Neural cell (in vitro differentiated cells): ENCODE results near the gene SPATS2L. TPM values are rescaled to one million over a fixed set of nuclear protein-coding genes. Genes with fewer than 3 reads are reported as not detected.

Experiments
- H2AFZ ChIP-seq: fragments of 200-600, 300-800 bp; sonication (generic), shearing (Covaris generic); 2 replicates; pipeline ENCODE4 v1.6.0; 2014; ENCODE audit warnings: low read depth, mild to moderate bottlenecking, antibody characterized with exemption, low read length, moderate library complexity
- H3F3A ChIP-seq: fragments of 200-600 bp; shearing (Covaris generic); 2 replicates; pipeline ENCODE4 v1.6.1; 2016; ENCODE audit warnings: mild to moderate bottlenecking, moderate library complexity, mixed read lengths, antibody characterized with exemption, low read length; ENCODE audit not compliant: insufficient read depth, poor library complexity, severe bottlenecking
- H3K27ac ChIP-seq: fragments of 200-600, 300-800 bp; sonication (generic), shearing (Covaris generic); 2 replicates; pipeline ENCODE4 v1.5.1; 2014; ENCODE audit warnings: mild to moderate bottlenecking, low read length, moderate library complexity
- H3K27me3 ChIP-seq: fragments of 300-800, 200-600 bp; sonication (generic), shearing (Covaris generic); 2 replicates; pipeline ENCODE4 v1.6.0; 2014; ENCODE audit warnings: mild to moderate bottlenecking, low read depth, low read length, moderate library complexity; ENCODE audit not compliant: insufficient read depth
- H3K36me3 ChIP-seq: fragments of 300-800, 200-600 bp; sonication (generic), shearing (Covaris generic); 2 replicates; pipeline ENCODE4 v1.5.1; 2014; ENCODE audit warnings: mild to moderate bottlenecking, antibody characterized with exemption, low read length, moderate library complexity; ENCODE audit not compliant: insufficient read depth
- H3K4me2 ChIP-seq: fragments of 300-800, 200-600 bp; sonication (generic), shearing (Covaris generic); 2 replicates; pipeline ENCODE4 v1.6.0; 2014; ENCODE audit warnings: mild to moderate bottlenecking, low read length
- H3K4me3 ChIP-seq: fragments of 300-800, 200-600 bp; sonication (generic), shearing (Covaris generic); 2 replicates; pipeline ENCODE4 v1.5.1; 2014; ENCODE audit warnings: mild to moderate bottlenecking, low read length, moderate library complexity
- H3K79me2 ChIP-seq: fragments of 200-600 bp; shearing (Covaris generic); replicated peaks from 2 replicates; pipeline ENCODE4 v1.6.0; 2014; ENCODE audit warnings: mild to moderate bottlenecking, low read length, moderate library complexity; ENCODE audit not compliant: insufficient read depth
- H3K9ac ChIP-seq: fragments of 300-800, 200-600 bp; sonication (generic), shearing (Covaris generic); 2 replicates; pipeline ENCODE4 v1.6.1; 2016; ENCODE audit warnings: mild to moderate bottlenecking, low read length, mixed read lengths
- H3K9me2 ChIP-seq: fragments of 200-600 bp; shearing (Covaris generic); 2 replicates; pipeline ENCODE4 v1.6.1; 2016; ENCODE audit warnings: mild to moderate bottlenecking, low read length, mixed read lengths; ENCODE audit not compliant: insufficient read depth
- H3K9me3 ChIP-seq: fragments of 200-600, 300-800 bp; sonication (generic), shearing (Covaris generic); 2 replicates; pipeline ENCODE4 v1.6.1; 2016; ENCODE audit warnings: mild to moderate bottlenecking, mixed run types, low read length, moderate library complexity, mixed read lengths
- H4K20me1 ChIP-seq: fragments of 200-600 bp; shearing (Covaris generic); 2 replicates; pipeline ENCODE4 v1.6.1; 2016; ENCODE audit warnings: mild to moderate bottlenecking, mixed run types; ENCODE audit not compliant: insufficient read depth
- EP300 ChIP-seq: fragments of 450-650 bp; conservative IDR thresholded peaks from 2 replicates; pipeline ENCODE4 v1.6.1; 2014; ENCODE audit warnings: antibody characterized with exemption, mild to moderate bottlenecking, moderate library complexity; ENCODE audit not compliant: poor library complexity, severe bottlenecking
- EZH2 ChIP-seq: fragments of 200-600, 300-800 bp; shearing (Covaris generic), sonication (generic); IDR thresholded peaks from 2 replicates; pipeline ENCODE4 v1.6.1; 2014; ENCODE audit warnings: antibody characterized with exemption, low read length, borderline replicate concordance, mild to moderate bottlenecking; ENCODE audit not compliant: insufficient read depth, poor library complexity, severe bottlenecking
- MXI1 ChIP-seq: fragments of 450-650 bp; conservative IDR thresholded peaks from 2 replicates; pipeline ENCODE4 v1.6.1; 2014; ENCODE audit warnings: antibody characterized with exemption, mild to moderate bottlenecking; ENCODE audit not compliant: poor library complexity, severe bottlenecking
- POLR2AphosphoS5 ChIP-seq: IDR thresholded peaks from 2 replicates; pipeline ENCODE4 v1.6.1; 2012
- RAD21 ChIP-seq: fragments of 450-650 bp; conservative IDR thresholded peaks from 2 replicates; pipeline ENCODE4 v1.6.1; 2014; ENCODE audit warnings: antibody characterized with exemption, mild to moderate bottlenecking, moderate library complexity
- SMC3 ChIP-seq: fragments of 450-650 bp; conservative IDR thresholded peaks from 2 replicates; pipeline ENCODE4 v1.6.1; 2014; ENCODE audit warnings: antibody characterized with exemption, mild to moderate bottlenecking, moderate library complexity; ENCODE audit not compliant: poor library complexity
- TAF1 ChIP-seq: IDR thresholded peaks from 2 replicates; pipeline ENCODE4 v1.6.1; 2012; ENCODE audit warnings: low read depth
- polyA plus RNA-seq: library from polyadenylated mRNA; depleted of rRNA; stranded (reverse); fragments of >200 nt; gene quantifications from 2 replicates; pipeline ENCODE4 v1.2.3, GENCODE V29; 2014
- TF ChIP-seq, protein P1 (sequence below): fragments of 450-650 bp; IDR thresholded peaks from 2 replicates; pipeline ENCODE4 v1.5.1; 2014; ENCODE audit warnings: antibody characterized with exemption, mild to moderate bottlenecking, moderate library complexity; ENCODE audit not compliant: poor library complexity, severe bottlenecking
- TF ChIP-seq, protein P2 (sequence below): IDR thresholded peaks from 2 replicates; pipeline ENCODE4 v1.6.1; 2012; ENCODE audit warnings: borderline replicate concordance

The SPATS2L gene
- polyA plus RNA-seq, 1 donor from 2014 or later: 8.5 TPM

DNA sequence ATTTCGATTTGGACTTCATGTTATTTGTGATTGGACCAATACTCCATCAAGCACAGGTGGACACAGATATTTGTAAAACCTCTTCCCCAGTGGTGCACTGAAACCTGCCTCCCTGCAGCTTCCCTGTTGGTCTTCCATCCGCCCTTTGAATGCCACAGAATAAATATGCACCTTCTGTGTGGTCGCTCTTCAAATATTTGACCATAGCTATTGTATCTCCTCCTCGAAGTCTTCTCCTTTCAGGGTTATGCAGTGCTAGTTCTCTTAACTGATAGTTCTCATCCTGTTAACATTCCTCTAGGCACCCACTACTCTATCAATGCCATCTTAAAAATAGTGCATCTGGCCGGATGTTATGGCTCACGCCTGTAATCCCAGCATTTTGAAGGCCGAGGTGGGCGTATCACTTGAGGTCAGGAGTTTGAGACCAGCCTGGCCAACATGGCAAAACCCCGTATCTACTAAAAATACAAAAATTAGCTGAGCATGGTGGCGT lies 12.5 kb downstream of the SPATS2L start:
- Histone ChIP-seq H3K4me2 (no peak overlapping the region), H2AFZ (no peak overlapping the region), H4K20me1 (no peaks in the 10 kb centered on the region), H3K36me3 (no peaks in the 10 kb centered on the region), H3K27me3 (no peaks in the 10 kb centered on the region), H3K9me2 (no peaks in the 10 kb centered on the region), H3K27ac (no peak overlapping the region), H3K79me2 (no peaks in the 10 kb centered on the region), H3K9me3 (no peaks in the 10 kb centered on the region), H3K9ac (no peak overlapping the region), H3K4me3 (no peak overlapping the region), H3F3A (no peaks in the 10 kb centered on the region)
- TF ChIP-seq MXI1: no peak
- no peak for TF ChIP-seq SMC3
- no peak for TF ChIP-seq RAD21
- TF ChIP-seq, protein P1, sequence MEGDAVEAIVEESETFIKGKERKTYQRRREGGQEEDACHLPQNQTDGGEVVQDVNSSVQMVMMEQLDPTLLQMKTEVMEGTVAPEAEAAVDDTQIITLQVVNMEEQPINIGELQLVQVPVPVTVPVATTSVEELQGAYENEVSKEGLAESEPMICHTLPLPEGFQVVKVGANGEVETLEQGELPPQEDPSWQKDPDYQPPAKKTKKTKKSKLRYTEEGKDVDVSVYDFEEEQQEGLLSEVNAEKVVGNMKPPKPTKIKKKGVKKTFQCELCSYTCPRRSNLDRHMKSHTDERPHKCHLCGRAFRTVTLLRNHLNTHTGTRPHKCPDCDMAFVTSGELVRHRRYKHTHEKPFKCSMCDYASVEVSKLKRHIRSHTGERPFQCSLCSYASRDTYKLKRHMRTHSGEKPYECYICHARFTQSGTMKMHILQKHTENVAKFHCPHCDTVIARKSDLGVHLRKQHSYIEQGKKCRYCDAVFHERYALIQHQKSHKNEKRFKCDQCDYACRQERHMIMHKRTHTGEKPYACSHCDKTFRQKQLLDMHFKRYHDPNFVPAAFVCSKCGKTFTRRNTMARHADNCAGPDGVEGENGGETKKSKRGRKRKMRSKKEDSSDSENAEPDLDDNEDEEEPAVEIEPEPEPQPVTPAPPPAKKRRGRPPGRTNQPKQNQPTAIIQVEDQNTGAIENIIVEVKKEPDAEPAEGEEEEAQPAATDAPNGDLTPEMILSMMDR: no peak
- no peak for TF ChIP-seq TAF1
- TF ChIP-seq EZH2: no peak
- no peak for TF ChIP-seq POLR2AphosphoS5
- TF ChIP-seq, protein P2, sequence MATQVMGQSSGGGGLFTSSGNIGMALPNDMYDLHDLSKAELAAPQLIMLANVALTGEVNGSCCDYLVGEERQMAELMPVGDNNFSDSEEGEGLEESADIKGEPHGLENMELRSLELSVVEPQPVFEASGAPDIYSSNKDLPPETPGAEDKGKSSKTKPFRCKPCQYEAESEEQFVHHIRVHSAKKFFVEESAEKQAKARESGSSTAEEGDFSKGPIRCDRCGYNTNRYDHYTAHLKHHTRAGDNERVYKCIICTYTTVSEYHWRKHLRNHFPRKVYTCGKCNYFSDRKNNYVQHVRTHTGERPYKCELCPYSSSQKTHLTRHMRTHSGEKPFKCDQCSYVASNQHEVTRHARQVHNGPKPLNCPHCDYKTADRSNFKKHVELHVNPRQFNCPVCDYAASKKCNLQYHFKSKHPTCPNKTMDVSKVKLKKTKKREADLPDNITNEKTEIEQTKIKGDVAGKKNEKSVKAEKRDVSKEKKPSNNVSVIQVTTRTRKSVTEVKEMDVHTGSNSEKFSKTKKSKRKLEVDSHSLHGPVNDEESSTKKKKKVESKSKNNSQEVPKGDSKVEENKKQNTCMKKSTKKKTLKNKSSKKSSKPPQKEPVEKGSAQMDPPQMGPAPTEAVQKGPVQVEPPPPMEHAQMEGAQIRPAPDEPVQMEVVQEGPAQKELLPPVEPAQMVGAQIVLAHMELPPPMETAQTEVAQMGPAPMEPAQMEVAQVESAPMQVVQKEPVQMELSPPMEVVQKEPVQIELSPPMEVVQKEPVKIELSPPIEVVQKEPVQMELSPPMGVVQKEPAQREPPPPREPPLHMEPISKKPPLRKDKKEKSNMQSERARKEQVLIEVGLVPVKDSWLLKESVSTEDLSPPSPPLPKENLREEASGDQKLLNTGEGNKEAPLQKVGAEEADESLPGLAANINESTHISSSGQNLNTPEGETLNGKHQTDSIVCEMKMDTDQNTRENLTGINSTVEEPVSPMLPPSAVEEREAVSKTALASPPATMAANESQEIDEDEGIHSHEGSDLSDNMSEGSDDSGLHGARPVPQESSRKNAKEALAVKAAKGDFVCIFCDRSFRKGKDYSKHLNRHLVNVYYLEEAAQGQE: no peak
- no peak for TF ChIP-seq EP300

DNA sequence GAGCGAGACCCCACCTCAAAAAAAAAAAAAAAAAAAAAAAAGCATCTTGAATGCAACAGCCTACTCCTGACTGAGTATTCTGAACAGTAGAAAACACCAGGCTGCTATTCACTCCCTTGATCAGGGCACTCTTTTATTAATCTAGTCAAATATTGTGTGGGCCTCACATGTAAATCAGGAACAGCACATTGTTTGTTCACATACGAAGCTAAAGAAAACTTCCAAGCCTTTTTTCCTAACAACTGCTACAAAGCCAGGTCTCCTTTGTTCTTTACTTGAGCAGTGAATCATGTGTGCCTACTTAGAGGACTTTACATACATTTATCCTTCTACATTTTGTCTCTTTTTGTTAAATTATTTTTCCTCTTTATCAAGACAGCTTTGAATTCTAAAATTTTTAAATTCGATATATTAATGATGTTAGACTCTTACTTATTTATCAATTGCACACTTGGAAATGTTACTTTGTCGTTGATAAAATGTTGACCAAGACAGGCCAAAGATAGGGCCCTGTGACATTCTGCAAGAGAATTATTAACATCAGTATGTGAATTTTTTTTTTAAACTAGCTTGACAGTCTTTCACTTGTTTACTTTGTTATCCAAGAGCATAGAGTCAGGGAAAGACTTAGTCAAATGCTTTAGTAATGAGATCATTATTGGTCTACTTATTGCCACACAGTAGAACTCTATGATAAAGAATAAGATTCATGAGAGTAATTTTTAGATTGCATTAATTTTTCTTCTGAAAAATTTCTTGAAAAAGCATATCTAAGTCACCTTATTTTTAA lies 13.2 kb downstream of the SPATS2L start:
- no peaks in the 10 kb centered on the region for H3K9me3 ChIP-seq
- no peak overlapping the region for H3K9ac ChIP-seq
- no peaks in the 10 kb centered on the region for H3K36me3 ChIP-seq
- H3K27me3 ChIP-seq: no peaks in the 10 kb centered on the region
- no peaks in the 10 kb centered on the region for H3K9me2 ChIP-seq
- no peak overlapping the region for H3K4me3 ChIP-seq
- no peak overlapping the region for H3K27ac ChIP-seq
- no peaks in the 10 kb centered on the region for H3K79me2 ChIP-seq
- H4K20me1 ChIP-seq: no peaks in the 10 kb centered on the region
- H3F3A ChIP-seq: no peaks in the 10 kb centered on the region
- TF ChIP-seq, protein P1: no peak
- TF ChIP-seq POLR2AphosphoS5: no peak
- no peak for TF ChIP-seq RAD21
- TF ChIP-seq, protein P2: no peak
- no peak for TF ChIP-seq SMC3
- no peak overlapping the region for H3K4me2 ChIP-seq
- H2AFZ ChIP-seq: no peak overlapping the region
